Lung microvascular endothelial cell (primary cell): ENCODE data around the gene CYP19A1. TPM values are rescaled to one million over a fixed set of nuclear protein-coding genes. Genes with fewer than 3 reads are reported as not detected.
A peak's percentile ranks its signal among the peaks of the same experiment; 100 is the strongest.
"Not testable (repeated sequence)": the region's sequence is repeated elsewhere in the genome, so short reads cannot be mapped to it uniquely, and the experiment has no call there.

Source experiments
- DNase-seq, 2 donors: peaks; one replicate each; pipeline versions ENCODE4 v3.0.0 to v3.0.0-alpha.2; 2010; ENCODE audit warnings: low read depth in 2 of 2
- total RNA-seq: library from RNA; depleted of rRNA; stranded (reverse); fragments of >200 nt; gene quantifications from 2 replicates; pipeline ENCODE4 v1.2.1, GENCODE V29; 2014

CYP19A1 gene
- total RNA-seq, 1 donor from 2014 or later = not detected

DNA sequence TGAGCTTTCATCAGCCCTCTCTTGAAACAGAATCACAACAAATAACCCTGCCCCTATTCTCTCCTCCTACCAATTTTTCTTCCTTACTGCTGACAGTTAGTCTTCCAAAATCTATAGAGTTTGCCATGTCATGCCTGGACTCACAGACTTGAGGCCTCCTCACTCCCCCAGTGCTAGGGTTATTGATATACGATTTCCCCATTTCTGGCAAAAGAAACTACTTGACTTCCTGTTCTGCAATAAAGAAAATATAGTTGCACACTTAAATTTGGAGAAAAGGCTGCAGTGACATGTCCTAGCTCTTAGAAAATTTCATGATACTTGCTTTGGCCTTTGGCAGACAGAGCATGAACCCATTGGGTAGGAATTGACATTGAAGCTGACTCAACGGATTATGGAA, 75.9 kb downstream of the CYP19A1 start:
- no peak for DNase-seq

DNA sequence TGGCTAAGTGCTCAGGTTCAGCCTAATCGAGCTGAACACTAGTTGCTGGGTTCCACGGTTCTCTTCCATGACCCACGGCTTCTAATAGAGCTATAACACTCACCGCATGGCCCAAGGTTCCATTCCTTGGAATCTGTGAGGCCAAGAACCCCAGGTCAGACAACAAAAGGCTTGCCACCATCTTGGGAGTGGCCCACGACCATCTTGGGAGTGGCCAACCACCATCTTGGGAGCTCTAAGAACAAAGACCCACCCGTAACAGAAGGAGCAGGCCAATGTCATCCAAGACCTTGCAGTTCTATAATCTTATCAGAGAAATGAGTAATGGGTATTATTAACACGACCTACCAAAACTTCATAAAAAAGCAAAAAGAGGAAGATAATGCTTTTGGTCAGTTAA, 77.3 kb downstream of the CYP19A1 start:
- DNase-seq = not testable (repeated sequence)

DNA sequence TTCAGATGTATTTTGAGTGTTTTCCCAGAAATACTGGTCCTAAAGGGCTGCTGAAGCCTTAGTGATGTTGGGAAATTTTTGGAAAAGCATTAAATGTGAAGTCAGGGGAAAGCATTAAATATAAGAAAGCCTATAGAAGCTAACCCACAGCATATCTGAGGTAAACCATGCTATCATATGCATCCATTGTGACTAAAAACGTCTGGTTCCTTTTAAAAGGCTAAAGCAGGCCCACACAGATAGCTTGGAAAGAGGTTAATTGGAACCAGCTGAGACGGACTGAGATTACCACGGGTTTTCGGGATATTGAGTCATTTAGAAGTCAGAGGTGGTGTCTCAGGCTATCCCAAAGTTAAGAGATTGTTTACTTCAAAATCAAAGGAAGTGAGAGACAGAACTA, 78.2 kb downstream of the CYP19A1 start:
- peak in 1 of 2 donors; percentile 35 for DNase-seq

DNA sequence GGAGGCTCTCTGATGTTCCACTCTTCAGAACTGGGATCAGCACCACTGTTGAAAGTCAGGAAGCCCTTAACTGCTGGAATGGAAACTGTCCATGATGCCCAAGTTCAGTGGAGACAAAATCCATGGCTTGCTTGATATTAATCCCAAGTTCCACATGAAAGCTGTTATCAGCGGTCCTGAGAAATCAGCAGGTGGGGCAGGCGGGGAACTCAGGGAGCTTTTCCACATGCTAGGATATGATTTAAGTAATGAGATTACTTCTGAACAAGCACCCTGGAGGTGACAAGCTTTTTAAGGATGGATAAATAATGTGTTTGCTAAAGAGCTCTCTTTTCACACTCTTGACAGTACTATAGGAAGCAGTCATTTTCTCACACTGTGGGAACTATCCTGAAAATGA, 82.9 kb downstream of the CYP19A1 start:
- no peak for DNase-seq

DNA sequence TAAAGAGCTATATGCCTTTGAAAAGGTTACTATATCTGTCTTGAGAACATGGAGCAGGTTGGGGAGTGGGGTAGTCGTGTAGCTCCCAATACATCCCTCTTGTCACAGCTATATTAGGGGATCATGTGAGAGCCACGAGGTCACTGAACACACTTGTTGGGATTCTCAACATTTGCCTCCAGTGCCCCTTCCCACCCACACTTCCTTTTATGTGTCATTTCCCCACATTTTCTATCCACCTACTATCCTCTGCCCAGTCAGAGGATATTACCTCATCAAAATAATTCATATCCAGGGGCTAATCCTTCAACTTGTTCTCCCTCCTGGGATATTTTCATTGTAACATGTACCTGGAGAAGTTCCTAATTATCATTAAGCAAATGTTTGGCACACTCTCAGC, 85.0 kb downstream of the CYP19A1 start:
- DNase-seq = peak; percentile 10 to 60

DNA sequence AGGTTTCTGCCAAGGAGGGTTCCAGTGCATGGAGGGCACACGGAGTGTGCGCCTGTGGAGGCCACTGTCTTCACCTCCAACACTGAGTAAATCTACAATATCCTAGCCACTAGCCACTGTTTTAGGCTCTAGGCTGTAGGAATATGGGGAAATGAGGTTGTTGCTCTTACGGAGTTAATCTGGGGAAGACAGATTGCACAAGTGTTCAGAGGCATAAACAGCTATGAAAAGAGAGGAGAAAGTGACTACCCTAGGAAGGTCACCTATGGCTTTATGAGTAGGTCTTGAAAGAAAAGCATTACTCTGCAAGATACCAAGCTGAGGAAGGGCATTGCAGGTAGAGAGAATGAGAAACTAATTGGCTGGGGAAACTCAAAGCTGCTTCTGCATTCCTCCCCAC, 85.7 kb downstream of the CYP19A1 start:
- DNase-seq = no peak

DNA sequence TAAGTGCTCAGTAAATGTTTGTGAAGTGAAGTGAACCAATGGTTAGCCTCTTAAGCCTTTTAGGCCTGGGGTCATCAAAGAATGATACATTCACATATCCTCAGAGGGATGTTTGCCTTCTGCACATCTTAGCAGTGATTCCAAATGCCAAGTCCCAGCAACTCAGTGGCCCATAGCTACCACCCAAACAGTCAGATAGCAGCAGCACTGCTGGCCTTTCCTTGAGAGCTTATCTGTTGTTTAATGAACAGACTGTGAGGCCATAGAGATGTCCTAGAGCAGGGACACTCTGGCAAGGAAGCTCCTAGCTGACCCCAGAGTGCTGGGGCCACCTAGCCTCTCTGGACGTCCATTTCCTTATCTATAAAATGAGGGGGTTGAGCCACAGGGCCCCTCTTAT, 86.8 kb downstream of the CYP19A1 start:
- DNase-seq = no peak

DNA sequence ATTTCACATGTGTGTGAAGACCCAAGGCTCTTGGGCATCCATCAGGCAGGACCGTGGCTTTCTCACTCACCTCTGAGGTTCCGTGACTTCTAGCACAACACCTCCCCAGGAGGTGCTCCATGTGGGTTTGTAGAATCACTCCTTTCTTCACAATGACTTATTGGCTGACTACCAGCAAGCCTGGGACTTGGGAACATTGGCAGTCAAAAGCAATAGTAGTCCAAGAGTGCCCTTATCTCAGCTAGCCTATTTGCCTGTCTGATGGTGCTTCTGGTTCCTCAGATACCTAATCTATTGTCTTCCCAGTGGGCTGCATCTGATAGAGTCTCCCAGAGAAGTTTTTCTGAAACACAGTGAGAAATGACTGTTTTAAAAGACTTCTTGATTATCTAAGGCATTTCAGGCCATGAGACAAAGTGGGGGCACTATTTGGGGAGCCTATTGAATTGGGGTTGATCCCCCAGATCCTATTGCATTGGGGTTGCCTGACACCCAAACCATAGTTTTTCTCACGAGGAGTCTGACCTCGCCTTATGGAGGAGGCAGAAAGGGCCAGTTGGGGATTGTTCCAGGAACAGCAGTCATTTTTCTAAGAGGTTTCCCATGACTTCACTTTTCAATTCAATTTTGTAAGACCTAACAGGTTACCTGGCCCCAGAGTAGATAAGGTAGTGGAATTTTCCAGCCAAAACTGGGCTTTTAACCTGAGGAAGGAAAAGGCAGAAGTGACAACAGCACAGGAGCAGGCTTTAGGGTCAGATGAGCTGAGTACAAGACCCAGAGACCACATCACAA, 88.0 kb downstream of the CYP19A1 start:
- no peak for DNase-seq

DNA sequence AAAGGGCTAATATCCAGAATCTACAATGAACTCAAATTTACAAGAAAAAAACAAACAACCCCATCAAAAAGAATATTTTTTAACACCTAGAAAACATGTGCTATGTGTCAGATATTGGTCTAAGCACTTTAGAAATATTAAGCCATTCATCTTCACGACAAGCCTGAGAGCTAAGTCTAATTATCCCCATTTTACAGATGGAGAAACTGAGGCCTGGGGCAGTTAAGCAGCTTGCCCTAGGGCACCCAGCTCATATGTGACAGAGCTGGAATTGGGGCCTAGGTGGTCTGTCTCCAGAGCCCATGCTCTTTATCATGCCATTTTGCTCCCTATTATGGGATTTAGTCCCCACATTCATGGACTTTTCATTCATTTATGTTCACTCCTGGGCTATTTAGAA, 92.8 kb downstream of the CYP19A1 start:
- no peak for DNase-seq

DNA sequence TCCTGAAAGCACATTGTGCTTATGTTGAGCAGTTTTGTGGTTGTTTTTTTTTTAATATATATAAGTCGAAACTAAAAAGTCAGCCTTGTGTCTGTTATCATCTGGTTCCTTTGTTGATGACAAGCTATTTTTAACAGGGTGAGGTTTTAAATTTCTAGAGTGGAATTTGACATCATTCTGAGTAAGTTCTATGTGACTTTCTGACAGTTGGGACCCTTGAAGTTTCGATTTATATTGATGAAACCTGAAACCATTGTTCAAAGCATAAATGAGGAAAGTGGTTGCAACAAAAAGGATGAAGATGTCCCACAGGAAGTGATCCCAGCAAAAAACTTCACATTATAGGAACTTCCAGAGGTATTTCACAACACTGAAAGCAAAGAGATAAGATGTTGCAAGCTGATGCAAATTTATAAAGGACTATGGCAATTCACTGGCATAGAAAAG, 94.0 kb downstream of the CYP19A1 start:
- DNase-seq = no peak

DNA sequence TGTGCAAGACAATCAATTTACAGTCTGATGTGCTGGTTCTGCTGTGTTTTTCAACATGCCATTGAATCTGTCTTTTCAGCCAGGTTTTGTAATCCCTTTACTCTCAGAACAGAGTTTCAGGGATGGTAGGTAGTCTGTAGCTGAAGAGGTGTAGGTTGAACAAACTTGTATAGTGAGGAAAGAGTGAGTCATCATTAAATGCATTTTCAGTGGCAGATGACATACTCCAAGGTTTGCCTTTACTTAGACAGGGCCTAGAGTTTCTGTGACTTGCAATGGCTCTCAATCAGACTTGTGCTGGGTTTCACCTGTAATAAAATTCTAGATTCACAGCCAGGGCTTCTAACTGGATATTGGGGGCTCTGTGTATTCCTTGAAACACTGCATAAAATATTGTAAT, 94.6 kb downstream of the CYP19A1 start:
- no peak for DNase-seq

DNA sequence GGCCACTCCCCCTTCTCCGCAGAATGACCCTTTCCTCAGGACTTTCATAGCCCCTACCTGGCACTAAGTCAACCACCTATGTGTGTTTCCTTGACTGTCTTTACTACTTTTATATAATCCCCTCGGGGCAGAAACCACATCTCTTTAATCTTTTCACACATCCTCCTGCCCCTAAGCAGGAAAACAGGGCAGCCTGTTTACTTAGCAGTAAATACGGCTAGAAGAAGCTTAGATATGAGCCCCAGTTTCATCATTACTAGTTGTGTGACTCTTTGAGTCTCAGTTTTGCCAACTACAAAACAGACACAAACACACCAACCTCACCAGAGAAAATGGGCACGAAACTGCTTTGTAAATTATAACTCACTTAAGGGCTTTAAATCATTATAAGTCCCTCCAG, 98.3 kb downstream of the CYP19A1 start:
- DNase-seq = no peak

DNA sequence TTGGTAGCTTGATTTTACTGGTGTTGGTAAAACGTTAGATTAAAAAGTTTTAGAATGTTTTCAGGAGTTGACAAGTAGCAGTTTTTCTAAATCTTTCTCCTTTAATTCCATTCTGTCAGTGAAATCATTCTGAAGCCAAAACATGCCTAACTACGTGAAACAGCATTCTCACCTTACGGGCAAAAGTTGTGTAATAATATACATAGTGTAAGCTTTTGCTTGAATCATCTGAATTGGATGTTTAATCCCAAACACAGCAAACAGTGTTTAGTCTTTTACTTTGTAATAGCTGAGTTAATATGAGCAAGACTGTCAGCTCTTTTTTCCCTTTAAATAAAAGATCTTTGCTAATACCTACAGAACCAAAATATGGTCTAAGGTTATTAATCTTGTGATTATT, 100.6 kb downstream of the CYP19A1 start:
- DNase-seq = no peak

DNA sequence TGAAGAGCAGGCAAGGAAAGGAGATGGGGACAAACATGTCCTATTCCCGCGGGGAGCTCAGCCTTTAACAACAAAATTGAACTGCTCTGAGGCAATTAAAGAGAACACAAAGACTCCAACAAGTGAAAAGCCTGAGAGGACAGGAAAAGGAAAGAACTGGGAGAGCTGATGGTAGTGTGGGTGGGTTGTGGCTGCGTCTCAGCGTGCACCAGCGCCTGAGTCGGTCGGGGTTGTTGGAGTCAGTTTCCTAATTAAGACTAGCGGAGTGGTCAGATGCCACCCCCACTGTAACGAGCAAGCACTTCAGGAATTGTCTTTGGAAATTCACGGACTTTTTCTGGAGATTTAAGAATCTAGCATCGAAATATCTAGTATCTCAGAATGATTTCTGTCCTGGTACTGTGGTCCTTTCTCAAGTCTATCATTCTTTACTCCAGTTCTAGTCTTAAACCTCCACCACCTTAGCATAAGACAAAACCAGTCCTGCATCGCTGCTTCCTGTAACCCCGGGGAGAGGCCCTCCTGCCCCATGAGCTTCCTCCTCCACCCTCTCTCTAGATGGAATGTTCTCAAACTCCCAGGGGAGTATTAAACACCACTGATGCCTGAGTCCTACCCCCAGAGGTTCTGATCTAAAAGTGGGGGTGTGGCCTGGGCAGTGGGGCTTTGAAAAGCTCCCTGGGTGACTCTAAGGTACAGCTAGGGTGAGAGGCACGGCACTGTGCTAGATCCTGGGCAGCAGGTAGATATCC, 104.0 kb downstream of the CYP19A1 start:
- no peak for DNase-seq

DNA sequence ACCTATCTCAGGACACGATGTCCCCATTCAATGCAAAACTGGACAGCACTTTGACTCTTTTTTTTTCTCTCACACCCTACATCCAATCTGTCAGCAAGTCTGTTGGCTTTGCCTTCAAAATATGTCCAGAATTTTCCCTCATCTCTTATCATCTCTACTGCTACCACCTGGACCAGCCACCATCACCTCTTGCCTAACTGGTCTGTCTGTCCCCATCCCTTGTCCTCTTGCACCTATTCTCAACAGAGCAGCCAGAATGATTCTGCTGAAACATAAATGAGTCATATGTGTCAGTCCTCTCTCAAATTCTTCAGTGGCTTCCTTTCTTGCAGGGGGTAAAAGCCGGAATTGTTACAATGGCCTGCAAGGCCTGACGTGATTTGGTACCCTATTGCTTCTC, 105.8 kb downstream of the CYP19A1 start:
- no peak for DNase-seq

DNA sequence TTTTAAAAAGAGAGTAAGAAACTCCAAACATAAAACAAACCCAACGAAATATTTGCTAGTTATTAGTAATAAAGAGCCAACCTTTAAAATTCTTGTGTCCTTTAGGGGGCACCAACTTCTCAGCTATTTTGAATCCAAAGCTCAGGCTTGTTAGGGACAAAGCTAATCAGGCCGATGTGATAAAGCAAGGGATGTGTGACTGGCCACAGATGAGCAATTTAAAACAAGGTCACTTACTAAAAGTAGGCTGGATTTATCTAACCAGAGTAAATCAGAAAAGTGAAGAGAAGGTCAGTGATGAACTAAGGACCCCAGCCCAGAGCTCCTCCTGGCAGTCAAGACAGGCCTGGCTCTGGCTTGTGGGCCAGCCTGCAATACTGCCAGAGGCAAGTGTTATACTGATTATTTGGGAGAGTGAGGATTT, 108.5 kb downstream of the CYP19A1 start:
- peak; percentile 52 to 54 for DNase-seq

DNA sequence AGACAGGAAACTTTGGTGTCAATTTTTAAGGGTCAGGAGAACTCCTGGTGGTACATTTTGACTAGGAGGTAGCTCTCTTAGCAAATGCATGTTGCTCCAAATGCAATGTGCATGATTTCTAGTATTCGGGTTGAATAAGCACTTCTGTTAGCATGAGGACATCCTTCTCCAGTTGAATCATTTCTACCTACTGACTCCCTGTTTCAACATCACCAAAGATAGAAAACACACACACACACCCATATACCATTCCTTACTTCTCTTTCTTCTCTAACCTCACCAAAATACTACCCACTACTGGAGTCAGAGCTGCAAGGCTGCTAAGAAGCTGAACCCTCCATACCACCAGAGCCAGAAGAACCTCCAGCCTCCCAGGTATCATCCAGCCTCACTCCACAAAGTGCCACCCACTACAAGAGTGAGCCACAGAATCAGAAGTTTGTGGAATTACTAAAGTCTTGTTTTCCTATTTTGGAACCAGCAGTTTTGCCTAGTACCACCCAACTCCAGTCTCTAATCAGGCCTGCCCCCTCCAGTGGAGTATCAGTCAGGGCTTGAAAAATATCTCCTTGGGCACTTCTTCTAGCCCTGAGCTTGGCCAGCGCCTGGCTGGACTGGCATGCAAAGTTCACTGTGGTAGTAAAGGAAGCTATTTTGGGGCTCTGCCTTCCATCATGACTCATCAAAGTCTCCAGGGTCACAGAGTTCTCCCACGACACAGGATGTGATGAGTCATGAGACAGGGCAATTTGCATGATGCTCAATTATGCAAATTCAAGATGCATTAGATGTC, 110.3 kb downstream of the CYP19A1 start:
- peak; percentile 15 to 88 for DNase-seq

DNA sequence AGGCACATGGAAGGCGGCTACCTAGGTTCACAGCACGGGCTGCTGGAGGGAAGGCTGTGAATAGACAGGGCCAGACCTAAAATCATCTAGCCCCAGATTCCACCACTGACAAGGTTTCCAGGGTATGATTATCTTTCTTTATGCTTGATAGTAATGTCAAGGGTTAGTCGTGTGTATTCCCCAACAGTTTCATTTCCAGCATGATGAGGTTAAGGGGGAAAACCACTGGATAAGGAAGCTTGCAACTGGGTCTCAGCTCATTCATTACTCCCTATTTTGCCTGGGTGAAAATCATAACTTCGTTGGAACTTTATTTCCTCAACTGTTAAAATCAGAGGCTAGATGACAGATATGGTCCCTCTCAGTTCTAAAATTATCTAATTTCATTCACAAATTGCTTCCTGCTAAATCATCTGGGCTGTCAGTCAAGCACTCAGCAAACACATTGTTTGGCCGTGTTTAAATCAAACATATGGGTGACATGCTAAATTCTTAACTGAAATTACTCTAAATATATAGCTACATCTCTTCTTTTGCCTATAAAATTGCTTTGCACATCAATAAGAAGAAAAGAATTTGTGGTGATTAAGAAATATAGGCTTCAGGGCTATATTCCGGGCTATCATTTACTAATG, 111.7 kb downstream of the CYP19A1 start:
- no peak for DNase-seq

DNA sequence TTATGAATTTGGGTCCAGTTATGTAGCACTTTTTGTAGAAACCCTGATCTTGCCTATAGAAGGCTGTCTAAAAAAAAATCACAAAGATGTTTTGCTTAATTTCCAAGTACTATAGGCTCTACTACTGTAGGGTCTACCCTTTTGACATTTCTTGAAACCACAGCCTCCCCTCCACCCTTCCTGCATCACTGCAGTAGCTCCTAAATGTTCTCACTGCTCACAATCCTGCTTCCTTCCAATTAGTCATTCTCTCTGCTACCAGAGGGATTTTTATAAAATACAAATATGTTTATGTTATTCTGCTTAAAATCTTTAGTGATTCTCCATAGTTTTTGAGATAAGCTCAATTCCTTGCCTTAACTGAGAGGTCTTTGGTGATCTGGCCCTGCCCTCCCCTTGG, 114.0 kb downstream of the CYP19A1 start:
- DNase-seq = peak in 1 of 2 donors; percentile 67

DNA sequence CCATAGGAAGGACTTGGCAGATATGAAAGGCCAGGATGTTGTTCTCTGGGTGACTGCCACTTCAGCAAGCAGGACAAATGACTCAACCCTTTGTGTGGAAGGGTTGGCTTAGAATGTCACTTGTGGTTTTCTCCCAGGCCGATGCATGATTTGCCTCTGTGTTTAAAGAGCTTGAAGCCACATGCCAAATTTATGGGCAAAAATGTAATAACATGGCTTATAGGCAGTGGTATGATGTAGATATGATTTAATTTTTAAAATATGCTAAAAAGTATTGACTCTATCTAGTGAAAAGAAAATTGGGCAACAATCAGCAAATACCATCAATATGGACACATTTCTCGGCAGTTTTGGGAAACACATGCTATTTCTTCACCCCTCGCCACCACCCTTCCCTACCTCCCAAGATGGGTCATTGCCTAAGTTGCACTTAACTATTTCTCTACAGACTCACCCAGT, 114.6 kb downstream of the CYP19A1 start:
- peak; percentile 17 to 85 for DNase-seq

DNA sequence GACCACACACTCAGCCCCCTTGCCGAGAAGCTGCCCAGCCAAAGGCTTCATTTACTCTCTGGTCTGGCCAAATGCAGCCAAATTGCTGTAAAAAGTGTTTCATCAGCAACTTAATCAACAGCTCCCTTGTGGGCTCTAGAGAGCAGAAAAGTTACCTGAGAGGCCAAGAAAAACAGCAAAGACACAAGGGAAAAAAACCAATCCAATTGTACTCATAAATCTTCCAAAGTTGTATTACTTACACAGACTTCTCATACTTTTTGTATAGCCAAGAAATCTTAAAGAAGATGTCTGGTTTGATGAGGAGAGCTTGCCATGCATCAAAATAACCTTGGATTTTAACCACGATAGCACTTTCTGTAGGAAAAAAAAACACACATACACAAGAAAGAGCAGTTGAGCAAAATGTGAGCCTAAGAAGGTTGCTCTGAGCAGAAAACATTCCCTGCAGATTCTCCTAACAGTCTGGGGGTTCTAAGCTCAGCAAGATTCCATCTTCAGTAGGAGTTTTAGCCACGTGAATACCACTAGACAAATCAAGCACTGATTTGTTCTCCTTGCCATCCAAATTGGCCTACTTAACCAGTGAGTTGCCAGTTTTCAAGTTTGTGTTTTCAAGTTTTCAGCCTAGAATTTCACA, 120.0 kb downstream of the CYP19A1 start:
- no peak for DNase-seq
